NCI-H345 treated with DMSO at 0.1 percent for 48 hours (cell line): ENCODE data around the gene OSTM1.
A peak's percentile ranks its signal among the peaks of the same experiment; 100 is the strongest.

Source experiments
- DNase-seq: peaks from one replicate; lab custom pipeline; 2025; ENCODE audit not compliant: unreplicated experiment; lab: John Stamatoyannopoulos, UW

Gene OSTM1

GRCh38 chr6:108102965-108103364, 28.4 kb upstream of the OSTM1 start:
- no peak for DNase-seq

DNA sequence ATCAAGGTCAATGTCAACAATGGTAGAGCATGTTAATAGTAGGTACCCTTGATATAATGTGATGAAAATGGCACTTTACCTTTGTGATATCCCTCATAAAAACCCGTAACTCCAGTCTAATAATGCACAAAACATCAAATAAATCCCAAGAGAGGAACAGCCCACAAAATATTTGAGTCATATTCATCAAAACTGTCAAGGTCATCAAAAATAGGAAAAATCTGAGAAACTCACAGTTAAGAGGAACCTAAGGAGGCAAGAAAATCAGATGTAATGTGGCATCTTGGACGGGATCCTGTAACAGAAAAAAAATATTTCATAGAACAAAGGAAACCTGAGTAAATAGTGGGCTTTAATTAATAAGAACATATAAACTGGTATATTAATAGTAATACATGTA, 25.5 kb upstream of the OSTM1 start:
- DNase-seq = no peak

DNA sequence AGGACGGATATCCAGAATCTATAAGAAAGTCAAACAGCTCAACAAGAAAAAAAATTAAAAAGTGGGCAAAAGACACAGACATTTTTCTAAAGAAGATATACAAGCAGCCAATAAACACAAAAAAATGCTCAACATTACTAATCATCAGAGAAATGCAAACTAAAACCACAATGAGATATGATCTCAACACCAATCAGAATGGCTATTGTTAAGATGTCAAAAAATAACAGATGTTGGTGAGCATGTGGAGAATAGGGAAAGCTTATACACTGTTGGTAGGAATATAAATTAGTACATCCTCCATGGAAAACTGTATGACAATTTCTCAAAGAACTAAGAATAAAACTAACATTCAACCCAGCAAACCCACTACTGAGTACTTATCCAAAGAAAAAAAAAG, 23.3 kb upstream of the OSTM1 start:
- no peak for DNase-seq

GRCh38 chr6:108093781-108094300, 19.3 kb upstream of the OSTM1 start:
- no peak for DNase-seq

- no peak for DNase-seq
Observed at GRCh38 chr6:108091288-108091687, 16.7 kb upstream of the OSTM1 start.

DNA sequence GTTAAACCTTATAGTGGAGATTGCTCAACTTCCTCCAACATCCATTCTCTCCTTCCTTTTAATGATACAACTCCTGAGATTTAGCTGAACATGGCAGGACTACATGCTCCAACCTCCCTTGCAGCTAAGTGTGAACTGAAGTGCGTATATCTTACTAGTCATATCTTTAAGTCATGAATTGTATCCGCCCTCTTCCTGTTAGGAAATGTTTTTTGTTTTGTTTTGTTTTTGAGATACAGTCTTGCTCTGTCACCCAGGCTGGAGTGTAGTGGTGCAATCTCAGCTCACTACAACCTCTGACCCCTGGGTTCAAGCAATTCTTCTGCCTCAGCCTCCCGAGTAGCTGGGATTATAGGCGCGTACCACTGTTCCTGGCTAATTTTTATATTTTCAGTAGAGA, 8.8 kb upstream of the OSTM1 start:
- no peak for DNase-seq

DNA sequence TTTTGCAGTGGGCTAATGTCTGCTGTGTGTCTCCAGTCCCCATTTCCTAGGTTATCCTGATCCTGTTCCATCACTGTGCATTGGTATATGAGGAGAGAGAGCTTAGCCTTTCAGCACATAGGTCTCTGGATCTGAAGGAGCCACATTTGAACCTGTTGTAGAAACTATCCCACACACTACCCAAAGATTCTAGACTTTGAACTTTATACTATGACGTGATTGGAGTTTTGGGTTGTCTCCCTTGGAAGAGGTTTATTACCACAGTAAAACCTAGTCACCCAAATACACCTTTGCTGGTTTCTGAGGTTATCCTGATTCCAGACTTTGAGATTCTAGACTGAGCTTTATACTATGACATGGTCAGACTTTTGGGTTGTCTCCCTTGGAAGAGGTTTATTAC, 8.0 kb upstream of the OSTM1 start:
- DNase-seq = no peak

DNA sequence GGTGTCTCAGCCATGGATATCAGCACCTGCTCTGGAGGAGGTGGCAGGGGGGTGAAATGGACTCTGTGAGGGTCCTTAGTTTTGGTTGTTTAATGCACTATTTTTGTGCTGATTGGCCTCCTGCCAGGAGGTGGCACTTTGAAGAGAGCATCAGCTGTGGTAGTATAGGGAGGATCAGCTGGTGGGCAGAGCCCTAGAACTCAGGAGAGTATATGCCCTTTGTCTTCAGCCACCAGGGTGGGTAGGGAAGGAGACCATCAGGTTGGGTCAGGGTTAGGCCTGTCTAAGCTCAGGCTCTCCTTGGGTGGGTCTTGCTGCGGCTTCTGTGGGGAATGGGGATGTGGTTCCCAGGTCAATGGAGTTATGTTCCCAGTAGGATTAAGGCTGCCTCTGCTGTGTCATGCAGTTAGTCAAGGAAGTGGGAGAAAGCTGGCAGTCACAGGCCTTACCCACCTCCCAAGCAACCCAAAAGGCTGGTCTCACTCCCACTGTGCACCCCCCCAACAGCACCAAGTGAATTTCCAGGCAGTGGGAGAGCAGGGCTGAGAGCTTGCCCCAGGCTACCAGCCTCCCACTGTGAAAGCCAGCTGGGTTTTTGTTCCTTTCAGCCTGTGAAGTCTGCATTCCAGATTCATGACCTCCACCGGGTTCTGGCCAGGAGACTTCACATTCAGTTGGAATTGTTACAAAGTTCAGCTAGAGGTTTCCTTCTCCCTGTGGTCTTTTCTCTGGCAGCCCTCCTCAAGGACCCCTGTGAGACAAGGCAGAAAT, 5.7 kb upstream of the OSTM1 start:
- peak; percentile 57 for DNase-seq

- no peak for DNase-seq
Observed at GRCh38 chr6:108078191-108078590, 3.6 kb upstream of the OSTM1 start.

GRCh38 chr6:108074057-108074358, 533 bp downstream of the OSTM1 start:
- DNase-seq = no peak

DNA sequence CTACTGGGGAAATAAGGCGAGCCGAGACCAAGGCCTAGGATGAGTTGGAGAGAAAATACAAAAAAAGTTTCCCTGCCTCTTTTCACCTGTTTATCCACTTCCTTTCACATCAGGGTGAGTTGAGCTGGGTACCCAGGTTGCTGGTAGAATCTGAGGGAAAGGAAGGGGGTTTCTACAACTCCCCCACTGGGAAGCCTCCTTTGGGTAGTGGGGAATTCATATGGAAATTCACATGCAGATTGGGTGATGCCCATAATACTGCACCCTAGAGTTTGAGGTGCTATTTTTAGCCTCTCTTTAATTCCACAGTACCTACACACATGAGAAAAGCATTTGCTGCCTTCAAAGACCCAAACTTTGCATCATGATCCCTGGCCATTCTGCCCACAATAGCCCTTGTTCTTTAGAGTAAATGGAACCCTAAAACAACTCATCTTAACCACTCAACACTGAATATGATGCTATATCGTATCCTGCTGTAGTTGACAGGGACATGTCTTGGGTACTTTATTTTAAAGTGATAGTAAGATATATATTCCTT, 2.7 kb downstream of the OSTM1 start:
- no peak for DNase-seq

DNA sequence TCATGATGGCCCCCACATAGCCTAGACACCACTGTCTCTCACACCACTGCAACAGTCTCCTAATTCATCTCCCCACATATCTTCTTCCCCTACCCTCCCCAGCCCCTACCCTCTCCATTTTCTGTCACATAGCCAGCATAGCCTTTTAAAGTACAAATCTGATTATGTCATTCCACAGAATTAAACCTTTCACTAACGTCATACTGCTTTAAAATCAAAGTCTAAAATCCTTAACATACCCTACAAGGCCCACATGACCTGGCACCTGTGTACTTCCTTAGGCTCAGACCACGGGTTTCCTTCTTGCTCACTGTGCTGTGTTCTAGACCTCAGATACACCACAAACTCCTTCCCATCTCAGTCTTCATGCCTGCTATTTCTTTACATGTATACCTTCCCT, 5.9 kb downstream of the OSTM1 start:
- no peak for DNase-seq

DNA sequence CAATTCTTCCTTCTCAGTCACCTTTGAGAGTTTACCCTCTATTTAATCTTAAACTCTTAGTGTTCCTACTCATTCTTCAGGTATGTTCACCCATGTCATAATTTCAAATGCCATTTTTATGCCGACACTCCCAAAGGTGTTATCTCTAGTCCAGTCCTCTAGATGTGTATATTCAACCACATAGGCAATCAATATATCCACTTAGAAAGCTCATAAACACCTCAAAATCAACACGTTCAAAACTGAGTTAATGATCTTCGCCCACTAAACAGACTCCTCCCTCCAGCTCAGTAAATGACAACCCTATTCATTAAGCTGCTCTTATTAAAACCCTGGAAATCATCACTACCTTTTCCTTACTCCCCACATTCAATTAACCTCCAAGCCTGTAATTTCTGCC, 6.4 kb downstream of the OSTM1 start:
- DNase-seq = no peak

DNA sequence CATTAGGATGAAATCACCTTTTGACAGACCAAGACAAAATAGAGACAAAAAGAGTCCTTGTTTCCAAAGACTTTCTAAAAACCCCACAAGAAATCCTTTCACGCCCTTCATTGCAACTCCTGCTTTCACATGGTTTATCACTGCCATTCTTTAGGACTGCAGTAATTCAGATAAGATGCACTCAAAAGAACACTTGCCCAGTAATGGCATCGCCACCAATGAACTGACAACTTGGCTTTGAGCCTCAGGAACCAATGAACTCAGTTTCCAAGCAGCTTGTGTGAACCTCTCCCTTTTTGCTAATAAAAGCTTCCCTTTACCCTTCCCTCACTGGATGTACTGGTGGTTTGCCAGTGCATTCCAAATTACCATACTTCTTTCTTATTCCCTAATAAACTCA, 21.8 kb downstream of the OSTM1 start:
- no peak for DNase-seq

DNA sequence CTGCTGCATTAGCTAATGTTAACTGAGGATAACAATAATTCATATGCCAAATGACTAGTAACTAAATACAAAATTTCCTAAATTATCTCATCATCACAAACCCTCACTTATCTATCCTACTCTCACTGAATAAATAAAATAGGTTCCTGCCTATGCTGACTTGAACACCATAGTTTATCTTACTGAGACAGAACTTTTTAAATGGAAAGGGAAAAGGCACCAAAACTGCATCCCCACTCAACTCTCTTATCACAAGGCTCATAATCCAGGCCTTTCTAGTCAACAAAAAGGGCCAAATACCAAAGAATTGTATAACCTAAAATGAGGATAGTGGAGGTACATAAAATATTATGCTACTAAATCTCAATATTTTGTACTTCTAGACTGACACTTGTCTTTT, 23.1 kb downstream of the OSTM1 start:
- DNase-seq = no peak

DNA sequence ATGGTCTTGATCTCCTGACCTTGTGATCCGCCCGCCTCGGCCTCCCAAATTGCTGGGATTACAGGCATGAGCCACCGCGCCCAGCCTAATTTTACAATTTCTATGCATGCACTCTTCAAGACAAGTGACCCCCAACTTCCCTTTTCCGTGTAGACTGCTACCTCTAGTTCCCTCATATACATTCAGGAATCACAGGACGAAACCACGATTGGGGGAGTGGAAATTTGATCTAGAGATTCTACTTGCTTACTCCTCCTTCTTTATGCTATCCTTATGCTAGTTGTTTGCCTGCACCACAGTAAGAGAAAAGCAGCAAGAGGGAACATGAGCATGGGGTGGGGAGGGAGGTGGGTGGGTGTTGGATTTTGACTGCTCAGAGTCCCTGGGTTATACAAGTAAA, 34.9 kb downstream of the OSTM1 start:
- no peak for DNase-seq

- DNase-seq = no peak
Observed at GRCh38 chr6:108036884-108037283, 37.7 kb downstream of the OSTM1 start.

- no peak for DNase-seq
Observed at GRCh38 chr6:108031968-108032367, 42.6 kb downstream of the OSTM1 start.

GRCh38 chr6:108030211-108030610, 44.3 kb downstream of the OSTM1 start:
- no peak for DNase-seq

DNA sequence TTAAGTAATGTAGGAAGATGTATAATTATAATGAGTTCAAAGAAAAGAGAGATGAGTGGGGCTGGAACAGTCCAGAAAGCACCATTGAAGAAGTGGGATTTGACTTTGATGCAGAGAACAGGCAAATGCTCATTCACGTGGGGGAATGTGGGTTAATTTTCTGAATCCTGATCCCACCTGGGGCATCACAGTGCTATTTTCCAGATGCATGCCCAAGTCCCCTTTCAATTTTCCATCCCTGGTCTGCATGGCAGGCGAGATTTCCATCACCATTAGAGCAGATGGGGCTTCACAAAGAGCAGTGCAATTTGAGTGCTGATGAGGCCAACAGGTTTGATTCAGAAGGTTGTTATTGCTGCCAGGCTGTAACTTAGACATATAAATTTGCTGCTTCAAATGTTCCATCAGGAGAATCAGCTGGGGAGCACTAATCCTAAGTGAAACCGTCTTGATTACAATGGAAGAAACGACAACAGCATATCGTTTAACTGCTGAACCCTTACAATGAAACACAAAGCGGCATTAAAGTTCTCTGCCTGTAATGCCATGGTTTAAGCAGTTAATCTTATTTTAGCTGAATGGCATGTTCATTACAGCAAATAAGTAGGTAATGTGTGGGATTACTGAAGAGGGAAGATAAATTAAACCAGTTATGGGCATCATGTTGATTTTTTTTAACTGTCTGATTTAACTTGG, 45.2 kb downstream of the OSTM1 start:
- DNase-seq = no peak

GRCh38 chr6:108027594-108027993, 46.9 kb downstream of the OSTM1 start:
- DNase-seq = no peak

DNA sequence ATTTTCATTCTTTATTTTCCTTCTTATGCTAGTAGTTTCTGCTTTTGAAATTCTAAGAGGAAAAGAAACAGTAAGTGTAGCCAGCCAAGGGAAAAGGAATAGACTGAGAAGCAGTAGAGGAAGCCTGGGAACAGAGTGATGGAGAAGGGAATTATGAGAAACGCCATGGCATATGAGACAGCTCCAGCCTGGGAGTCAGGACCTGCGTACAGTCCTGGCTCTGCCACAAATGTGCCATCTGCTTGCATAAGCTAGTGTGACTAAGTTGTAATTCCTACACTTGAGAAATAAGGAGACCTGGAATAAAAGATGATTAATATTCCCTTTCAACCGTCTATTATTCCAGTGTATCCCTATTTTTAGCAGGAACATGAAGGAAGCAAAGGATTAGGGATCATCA, 47.5 kb downstream of the OSTM1 start:
- DNase-seq = no peak
